ENCODE measurements around the gene TMEM179. TPM values are rescaled to one million over a fixed set of nuclear protein-coding genes. Genes with fewer than 3 reads are reported as not detected.

TMEM179 gene
- total and polyA plus RNA-seq, 10 of the 15 experiments (the other 5 are each of a cell fraction or from before 2014, with no cell fraction given): not detected

DNA sequence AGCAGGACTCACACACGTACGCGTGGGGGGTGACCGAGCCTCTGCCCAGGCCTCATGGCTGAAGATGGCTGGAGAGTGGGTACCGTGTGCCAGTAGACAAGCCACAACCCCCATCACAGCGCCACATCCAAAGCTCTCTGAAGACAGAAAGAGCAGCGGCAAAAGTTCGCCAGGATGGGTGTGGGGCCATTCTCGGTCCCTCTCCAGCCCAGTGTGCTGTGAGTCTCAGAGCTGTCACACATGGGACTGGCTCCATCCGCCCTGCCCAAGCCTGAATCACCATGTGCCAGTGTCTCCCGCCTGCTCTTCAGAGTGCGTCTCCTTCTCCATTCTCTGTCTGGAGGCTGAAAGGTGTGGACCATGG is 5.7 kb downstream of the TMEM179 start:
- Histone ChIP-seq H4K20me1 (ENCODE audit: control insufficient read depth, insufficient read depth) (no peaks in the 10 kb centered on the region), H3K9me3 (replicated peaks; ENCODE audit: control insufficient read depth, insufficient read depth, low read length) (no peaks in the 10 kb centered on the region), H3K9ac (ENCODE audit: control insufficient read depth, insufficient read depth, low read length) (no peak overlapping the region), H3K79me2 (ENCODE audit: control insufficient read depth, insufficient read depth, low read length) (no peaks in the 10 kb centered on the region), H3K36me3 (ENCODE audit: control insufficient read depth in 2 of 2, insufficient read depth in 2 of 2, low read length in 1 of 2) (no peaks in the 10 kb centered on the region), H3K27me3 (replicated peaks in 1 of 2; ENCODE audit: control insufficient read depth in 2 of 2, insufficient read depth in 2 of 2, low read length in 1 of 2) (no peaks in the 10 kb centered on the region; a peak in 1 of 4 replicates), H3K4me1 (ENCODE audit: control insufficient read depth, insufficient read depth, low read length) (no peaks in the 10 kb centered on the region), H3K27ac (ENCODE audit: control insufficient read depth, insufficient read depth) (no peak overlapping the region), H3K4me2 (ENCODE audit: control insufficient read depth, insufficient read depth) (no peak overlapping the region), H2AFZ (ENCODE audit: control insufficient read depth, low read depth, low read length) (no peak overlapping the region), H3K4me3 (no peak overlapping the region)
- ATAC-seq (no peak), DNase-seq (ENCODE audit: low read depth, low spot score) (no peak), FAIRE-seq (no peak)
- no TSS peak for BruUV-seq (replicated peaks)
- ChIA-PET SMC1A (ENCODE audit: uncharacterized antibody, unreplicated experiment) (no interaction called here), RAD21 (ENCODE audit: unreplicated experiment) (no interaction called here), POLR2A (no interaction called here), CTCF (no interaction called here)
- intact Hi-C loops (cut with micrococcal nuclease; ENCODE audit: unreplicated experiment): no loop called here
- WGBS (ENCODE audit: insufficient coverage, insufficient replicate concordance, low lambda C conversion rate, missing lambda C conversion rate): 40% methylated on average over 12 of the region's 12 CpGs
- in situ Hi-C loops (cut with MboI): no loop called here
- no peak for TF ChIP-seq MTA3 (IDR thresholded peaks at IDR 0.05; ENCODE audit: borderline replicate concordance, low read length)
- TF ChIP-seq MTA2 (IDR thresholded peaks at IDR 0.05; ENCODE audit: low read depth): no peak
- no peak for TF ChIP-seq NFXL1 (IDR thresholded peaks at IDR 0.05; ENCODE audit: borderline replicate concordance)
- no peak for TF ChIP-seq KLF5 (IDR thresholded peaks at IDR 0.05; ENCODE audit: partially characterized antibody)
- TF ChIP-seq HDGF (IDR thresholded peaks at IDR 0.05): no peak

DNA sequence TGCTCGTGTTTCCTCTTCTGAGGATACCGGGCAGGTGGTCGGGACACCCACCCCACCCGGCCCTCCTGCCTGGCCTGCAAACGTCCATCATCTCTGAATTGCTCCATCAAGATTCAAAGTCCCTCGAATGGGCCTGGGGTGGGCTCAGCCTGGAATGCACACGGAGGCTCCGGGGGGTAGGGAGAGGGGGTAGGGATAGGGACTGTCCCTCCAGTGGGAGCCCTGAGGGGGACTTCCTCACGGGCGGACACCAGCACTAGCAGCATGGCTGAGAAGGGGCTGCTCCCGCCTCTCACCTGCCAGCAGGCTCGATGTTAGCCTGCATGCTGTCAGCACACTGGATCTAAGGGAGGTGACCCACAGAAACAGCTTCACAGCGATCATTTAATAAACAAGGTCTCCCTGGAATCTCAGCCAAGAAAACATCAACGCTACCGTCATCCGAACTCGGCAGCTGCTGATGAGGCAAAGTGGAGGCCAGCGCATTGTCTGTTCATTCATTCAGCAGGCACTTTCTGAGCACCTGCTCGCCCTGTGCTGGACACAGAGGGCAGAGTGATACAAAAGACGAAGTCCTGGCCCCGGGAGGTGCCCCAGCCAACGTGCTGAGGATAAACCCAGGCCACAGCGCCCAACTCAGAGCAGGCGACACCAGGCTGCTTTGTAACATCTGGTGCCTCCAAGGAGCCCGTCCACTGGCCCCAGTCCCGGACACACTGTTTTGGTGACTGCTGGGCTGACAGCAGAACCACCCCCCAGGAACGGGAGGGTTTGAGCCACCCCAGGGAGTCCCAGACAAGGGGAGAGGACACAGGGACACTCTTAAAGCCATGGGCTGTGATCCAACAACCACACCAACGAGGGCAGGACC is 6.3 kb downstream of the TMEM179 start:
- no peaks in the 10 kb centered on the region; a peak in 1 of 4 replicates for H3K27me3 ChIP-seq (replicated peaks in 1 of 2; ENCODE audit: control insufficient read depth in 2 of 2, insufficient read depth in 2 of 2, low read length in 1 of 2)
- no peak overlapping the region for H3K4me2 ChIP-seq (ENCODE audit: control insufficient read depth, insufficient read depth)
- CTCF ChIA-PET: no interaction called here
- in situ Hi-C loops (cut with MboI) (no loop called here), intact Hi-C loops (cut with micrococcal nuclease; ENCODE audit: unreplicated experiment) (no loop called here)
- RAD21 ChIA-PET (ENCODE audit: unreplicated experiment): no interaction called here
- no peaks in the 10 kb centered on the region for H3K4me1 ChIP-seq (ENCODE audit: control insufficient read depth, insufficient read depth, low read length)
- ATAC-seq (no peak), DNase-seq (ENCODE audit: low read depth, low spot score) (no peak), FAIRE-seq (no peak)
- no peaks in the 10 kb centered on the region for H4K20me1 ChIP-seq (ENCODE audit: control insufficient read depth, insufficient read depth)
- BruUV-seq (replicated peaks): no TSS peak
- TF ChIP-seq EGR1 (IDR thresholded peaks at IDR 0.05; ENCODE audit: borderline replicate concordance in 1 of 2, low read depth in 2 of 2, low read length in 2 of 2): no peak
- TF ChIP-seq USF1 (IDR thresholded peaks at IDR 0.05; ENCODE audit: borderline replicate concordance, extremely low read length, insufficient read depth, low read depth, low read length): no peak
- SMC1A ChIA-PET (ENCODE audit: uncharacterized antibody, unreplicated experiment): no interaction called here
- no peaks in the 10 kb centered on the region for H3K9me3 ChIP-seq (replicated peaks; ENCODE audit: control insufficient read depth, insufficient read depth, low read length)
- no peak overlapping the region for H2AFZ ChIP-seq (ENCODE audit: control insufficient read depth, low read depth, low read length)
- no peak overlapping the region for H3K9ac ChIP-seq (ENCODE audit: control insufficient read depth, insufficient read depth, low read length)
- no peak overlapping the region for H3K27ac ChIP-seq (ENCODE audit: control insufficient read depth, insufficient read depth)
- WGBS (ENCODE audit: insufficient coverage, insufficient replicate concordance, low lambda C conversion rate, missing lambda C conversion rate): 30% methylated on average over 28 of the region's 28 CpGs
- H3K4me3 ChIP-seq: no peak overlapping the region
- no peaks in the 10 kb centered on the region for H3K79me2 ChIP-seq (ENCODE audit: control insufficient read depth, insufficient read depth, low read length)
- H3K36me3 ChIP-seq (ENCODE audit: control insufficient read depth in 2 of 2, insufficient read depth in 2 of 2, low read length in 1 of 2): no peaks in the 10 kb centered on the region
- POLR2A ChIA-PET: no interaction called here
